OCI-LY3 (cell line): ENCODE data around the gene PYGB.

ENCODE experiments used
- EZH2phosphoT487 ChIP-seq: fragments of 200-600 bp; shearing (Covaris generic); IDR thresholded peaks from 2 replicates; pipeline ENCODE4 v1.6.1; 2018; ENCODE audit warnings: antibody characterized with exemption, mixed run types, low read depth
- TF ChIP-seq, protein P1 (sequence below): fragments of 200-600, 300-600 bp; sonication (generic); IDR thresholded peaks from 2 replicates; pipeline ENCODE4 v1.5.1; 2014; ENCODE audit warnings: antibody characterized with exemption, low read length, low read depth

- TF ChIP-seq, protein P1, sequence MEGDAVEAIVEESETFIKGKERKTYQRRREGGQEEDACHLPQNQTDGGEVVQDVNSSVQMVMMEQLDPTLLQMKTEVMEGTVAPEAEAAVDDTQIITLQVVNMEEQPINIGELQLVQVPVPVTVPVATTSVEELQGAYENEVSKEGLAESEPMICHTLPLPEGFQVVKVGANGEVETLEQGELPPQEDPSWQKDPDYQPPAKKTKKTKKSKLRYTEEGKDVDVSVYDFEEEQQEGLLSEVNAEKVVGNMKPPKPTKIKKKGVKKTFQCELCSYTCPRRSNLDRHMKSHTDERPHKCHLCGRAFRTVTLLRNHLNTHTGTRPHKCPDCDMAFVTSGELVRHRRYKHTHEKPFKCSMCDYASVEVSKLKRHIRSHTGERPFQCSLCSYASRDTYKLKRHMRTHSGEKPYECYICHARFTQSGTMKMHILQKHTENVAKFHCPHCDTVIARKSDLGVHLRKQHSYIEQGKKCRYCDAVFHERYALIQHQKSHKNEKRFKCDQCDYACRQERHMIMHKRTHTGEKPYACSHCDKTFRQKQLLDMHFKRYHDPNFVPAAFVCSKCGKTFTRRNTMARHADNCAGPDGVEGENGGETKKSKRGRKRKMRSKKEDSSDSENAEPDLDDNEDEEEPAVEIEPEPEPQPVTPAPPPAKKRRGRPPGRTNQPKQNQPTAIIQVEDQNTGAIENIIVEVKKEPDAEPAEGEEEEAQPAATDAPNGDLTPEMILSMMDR: no peak
- TF ChIP-seq EZH2phosphoT487: no peak
These were observed 44.8 kb upstream of the PYGB start for GRCh38 chr20:25203089-25203488.
